ENCODE results near the gene SDCBP2. TPM values are rescaled to one million over a fixed set of nuclear protein-coding genes. Genes with fewer than 3 reads are reported as not detected.

Gene SDCBP2
- total RNA-seq, 2 donors from 2014 or later, result 1.5 to 5.1 TPM

GRCh38 chr20:1280195-1281102, 48.5 kb downstream of the SDCBP2 start:
- Histone ChIP-seq H3K9ac (ENCODE audit: extremely low read depth, low read length, poor library complexity, severe bottlenecking) (no peak overlapping the region), H3K9me3 (ENCODE audit: control insufficient read depth, low read length) (no peaks in the 10 kb centered on the region), H3K27ac (ENCODE audit: low read depth, low read length) (no peak overlapping the region), H3K4me3 (ENCODE audit: low read length) (no peak overlapping the region), H3K27me3 (ENCODE audit: control insufficient read depth, insufficient read depth, low read length, poor library complexity, severe bottlenecking) (no peaks in the 10 kb centered on the region), H3K36me3 (ENCODE audit: control insufficient read depth, insufficient read depth, low read length) (no peaks in the 10 kb centered on the region), H3K4me1 (ENCODE audit: control insufficient read depth, insufficient read depth, low read length) (no peaks in the 10 kb centered on the region)
- H3K4me1 Mint-ChIP-seq, result no peaks in the 10 kb centered on the region
- H3K4me3 Mint-ChIP-seq, result no peak overlapping the region
- DNase-seq, result no peak
- TF ChIP-seq CTCF (conservative IDR thresholded peaks at IDR 0.05), result no peak
- no peak overlapping the region for H3K27ac Mint-ChIP-seq
- no peaks in the 10 kb centered on the region for H3K36me3 Mint-ChIP-seq (ENCODE audit: low read depth)
- H3K27me3 Mint-ChIP-seq (ENCODE audit: insufficient read depth), result no peaks in the 10 kb centered on the region
- no peaks in the 10 kb centered on the region for H3K9me3 Mint-ChIP-seq
- 79 to 85% methylated on average over 4 to 6 of the region's 6 CpGs for WGBS, 2 experiments (ENCODE audit: insufficient coverage in 1 of 2, insufficient read length in 1 of 2)

- Mint-ChIP-seq H3K27me3 (ENCODE audit: insufficient read depth) (no peaks in the 10 kb centered on the region), H3K27ac (no peak overlapping the region), H3K9me3 (no peaks in the 10 kb centered on the region), H3K4me3 (no peak overlapping the region), H3K4me1 (no peaks in the 10 kb centered on the region), H3K36me3 (ENCODE audit: low read depth) (no peaks in the 10 kb centered on the region)
- H3K27me3 ChIP-seq (ENCODE audit: control insufficient read depth, insufficient read depth, low read length, poor library complexity, severe bottlenecking), result no peaks in the 10 kb centered on the region
- no peaks in the 10 kb centered on the region for H3K9me3 ChIP-seq (ENCODE audit: control insufficient read depth, low read length)
- no peak overlapping the region for H3K27ac ChIP-seq (ENCODE audit: low read depth, low read length)
- TF ChIP-seq CTCF (conservative IDR thresholded peaks at IDR 0.05), result no peak
- no peak overlapping the region for H3K4me3 ChIP-seq (ENCODE audit: low read length)
- no peak for DNase-seq
- H3K4me1 ChIP-seq (ENCODE audit: control insufficient read depth, insufficient read depth, low read length), result no peaks in the 10 kb centered on the region
- no peak overlapping the region for H3K9ac ChIP-seq (ENCODE audit: extremely low read depth, low read length, poor library complexity, severe bottlenecking)
- 95 to 96% methylated on average over 3 to 4 of the region's 4 CpGs for WGBS, 2 experiments (ENCODE audit: insufficient coverage in 1 of 2, insufficient read length in 1 of 2)
- H3K36me3 ChIP-seq (ENCODE audit: control insufficient read depth, insufficient read depth, low read length), result no peaks in the 10 kb centered on the region
Observed at GRCh38 chr20:1278993-1279392, 49.9 kb downstream of the SDCBP2 start.

GRCh38 chr20:1277529-1278322, 51.2 kb downstream of the SDCBP2 start:
- TF ChIP-seq CTCF (conservative IDR thresholded peaks at IDR 0.05), result no peak
- Mint-ChIP-seq H3K4me3 (no peak overlapping the region), H3K36me3 (ENCODE audit: low read depth) (no peaks in the 10 kb centered on the region), H3K4me1 (no peaks in the 10 kb centered on the region), H3K9me3 (no peaks in the 10 kb centered on the region), H3K27me3 (ENCODE audit: insufficient read depth) (no peaks in the 10 kb centered on the region), H3K27ac (no peak overlapping the region)
- no peaks in the 10 kb centered on the region for H3K36me3 ChIP-seq (ENCODE audit: control insufficient read depth, insufficient read depth, low read length)
- 92% methylated on average over 2 to 8 of the region's 8 CpGs for WGBS, 2 experiments (ENCODE audit: insufficient coverage in 1 of 2, insufficient read length in 1 of 2)
- no peak overlapping the region for H3K9ac ChIP-seq (ENCODE audit: extremely low read depth, low read length, poor library complexity, severe bottlenecking)
- H3K4me1 ChIP-seq (ENCODE audit: control insufficient read depth, insufficient read depth, low read length), result no peaks in the 10 kb centered on the region
- no peaks in the 10 kb centered on the region for H3K9me3 ChIP-seq (ENCODE audit: control insufficient read depth, low read length)
- no peak overlapping the region for H3K27ac ChIP-seq (ENCODE audit: low read depth, low read length)
- H3K4me3 ChIP-seq (ENCODE audit: low read length), result no peak overlapping the region
- H3K27me3 ChIP-seq (ENCODE audit: control insufficient read depth, insufficient read depth, low read length, poor library complexity, severe bottlenecking), result no peaks in the 10 kb centered on the region
- DNase-seq, result no peak
